Esophagus mucosa (tissue), 1 donor: ENCODE measurements around the gene THAP11. TPM values are rescaled to one million over a fixed set of nuclear protein-coding genes. Genes with fewer than 3 reads are reported as not detected.
A peak's percentile ranks its signal among the peaks of the same experiment; 100 is the strongest.
"Not testable (repeated sequence)": the region's sequence is repeated elsewhere in the genome, so short reads cannot be mapped to it uniquely, and the experiment has no call there.

Experiments
- ATAC-seq: fragments of 200-7000 bp; cut with Tn5 transposase; one replicate; pipeline ENCODE4 v1.9.1; 2020
- total RNA-seq: library from RNA; stranded (reverse); gene quantifications from one replicate; pipeline ENCODE4 v1.2.4, GENCODE V29; 2023
- donor health status: DM: yes; HTN: yes; CAD: no.

The THAP11 gene
- total RNA-seq, 1 donor from 2014 or later = 16.8 TPM

- ATAC-seq = peak; percentile 50
These were observed 20.8 kb downstream of the THAP11 start for GRCh38 chr16:67862623-67863583.

GRCh38 chr16:67864044-67864443, 21.9 kb downstream of the THAP11 start:
- ATAC-seq = not testable (repeated sequence)

GRCh38 chr16:67864594-67864993, 22.5 kb downstream of the THAP11 start:
- no peak for ATAC-seq

GRCh38 chr16:67865318-67865717, 23.2 kb downstream of the THAP11 start:
- peak; percentile 51 for ATAC-seq

- no peak for ATAC-seq
These were observed 26.2 kb downstream of the THAP11 start for GRCh38 chr16:67868290-67868689.

GRCh38 chr16:67869653-67870052, 27.5 kb downstream of the THAP11 start:
- ATAC-seq = no peak

- no peak for ATAC-seq
These were observed 29.1 kb downstream of the THAP11 start for GRCh38 chr16:67871256-67871655.

GRCh38 chr16:67872131-67872630, 30.1 kb downstream of the THAP11 start:
- no peak for ATAC-seq

- peak; percentile 76 for ATAC-seq
These were observed 30.7 kb downstream of the THAP11 start, which contains the start of gene EDC4 for GRCh38 chr16:67872631-67873434. Gene EDC4, plus strand, starts transcription at chr16:67873052. Its CDS starts 210 bp downstream, at chr16:67873262.

GRCh38 chr16:67873435-67874370, 31.6 kb downstream of the THAP11 start:
- peak; percentile 35 for ATAC-seq

- peak; percentile 5 for ATAC-seq
These were observed 32.3 kb downstream of the THAP11 start for GRCh38 chr16:67874372-67874771.

GRCh38 chr16:67877064-67877463, 34.9 kb downstream of the THAP11 start:
- no peak for ATAC-seq

GRCh38 chr16:67878232-67878631, 36.1 kb downstream of the THAP11 start:
- ATAC-seq = no peak

- ATAC-seq = no peak
These were observed 36.7 kb downstream of the THAP11 start for GRCh38 chr16:67878846-67879245.

GRCh38 chr16:67879462-67879861, 37.3 kb downstream of the THAP11 start:
- no peak for ATAC-seq

- ATAC-seq = no peak
These were observed 37.8 kb downstream of the THAP11 start for GRCh38 chr16:67879936-67880335.

GRCh38 chr16:67880584-67880983, 38.5 kb downstream of the THAP11 start:
- ATAC-seq = no peak

GRCh38 chr16:67881621-67882161, 39.6 kb downstream of the THAP11 start:
- ATAC-seq = no peak

GRCh38 chr16:67882374-67883145, 40.4 kb downstream of the THAP11 start:
- no peak for ATAC-seq

GRCh38 chr16:67883146-67883871, 41.2 kb downstream of the THAP11 start:
- no peak for ATAC-seq
